Astrocyte of the spinal cord (primary cell): Measurements from ENCODE around the gene OTUD5.

Source experiments
- DNase-seq: peaks from one replicate; pipeline ENCODE4 v3.0.0; 2011; ENCODE audit warnings: low read depth, low spot score
- H3K4me3 ChIP-seq: 2 replicates; pipeline ENCODE4 v1.5.1; 2011; ENCODE audit warnings: low read depth, mild to moderate bottlenecking, low read length, moderate library complexity
- CTCF ChIP-seq: IDR thresholded peaks from 2 replicates; pipeline ENCODE4 v1.5.1; 2012; ENCODE audit warnings: low read depth, mild to moderate bottlenecking, low read length, inconsistent platforms
- in situ Hi-C: cut with HindIII; loops from 2 replicates; pipeline ENCODE4 v1.10.0; 2017; ENCODE audit warnings: low sequenced_read_pairs

OTUD5 gene

GRCh38 chrX:48911412-48912182 lies 45.8 kb downstream of the OTUD5 start, which contains the start of gene SLC35A2:
Gene SLC35A2 (minus strand): TSS chrX:48911646. CDS start chrX:48911636, 10 bp downstream.
- DNase-seq, result peak; percentile 68
- no peak for TF ChIP-seq CTCF
- H3K4me3 ChIP-seq, result peak within 1 kb of the TSS; percentile 82
- in situ Hi-C loops, result no loop called here

GRCh38 chrX:48910926-48911411 lies 46.4 kb downstream of the OTUD5 start:
- DNase-seq, result peak; percentile 45
- TF ChIP-seq CTCF, result no peak
- in situ Hi-C loops, result no loop called here
- H3K4me3 ChIP-seq, result peak overlapping the region; percentile 82

- no peak overlapping the region for H3K4me3 ChIP-seq
- TF ChIP-seq CTCF, result no peak
- DNase-seq, result no peak
- in situ Hi-C loops, result no loop called here
Observed at GRCh38 chrX:48909703-48910294, 47.6 kb downstream of the OTUD5 start.

GRCh38 chrX:48908600-48908999 lies 48.8 kb downstream of the OTUD5 start:
- no peak for DNase-seq
- no peak for TF ChIP-seq CTCF
- H3K4me3 ChIP-seq, result no peak overlapping the region
- in situ Hi-C loops, result no loop called here

- no peak for TF ChIP-seq CTCF
- no peak for DNase-seq
- H3K4me3 ChIP-seq, result no peak overlapping the region
- in situ Hi-C loops, result no loop called here
Observed at GRCh38 chrX:48905090-48905790, 52.2 kb downstream of the OTUD5 start.

GRCh38 chrX:48904626-48905025 lies 52.8 kb downstream of the OTUD5 start:
- DNase-seq, result no peak
- H3K4me3 ChIP-seq, result no peak overlapping the region
- TF ChIP-seq CTCF, result no peak
- in situ Hi-C loops, result no loop called here
